Activated naive CD8-positive, alpha-beta T cell treated with anti-CD3 and anti-CD28 coated beads for 36 hours (primary cell): ENCODE measurements around the gene DNAJC12. TPM values are rescaled to one million over a fixed set of nuclear protein-coding genes. Genes with fewer than 3 reads are reported as not detected.
A peak's percentile ranks its signal among the peaks of the same experiment; 100 is the strongest.
"Not testable (repeated sequence)": the region's sequence is repeated elsewhere in the genome, so short reads cannot be mapped to it uniquely, and the experiment has no call there.

Source experiments
- DNase-seq: peaks from one replicate; pipeline ENCODE4 v3.0.0; 2021
- H3K27ac Mint-ChIP-seq: one replicate; pipeline ENCODE4 v1.8.0; 2022; ENCODE audit warnings: mild to moderate bottlenecking, moderate library complexity, mixed read lengths
- H3K27me3 Mint-ChIP-seq: one replicate; pipeline ENCODE4 v1.8.0; 2022; ENCODE audit warnings: mild to moderate bottlenecking, mixed read lengths
- H3K36me3 Mint-ChIP-seq: one replicate; pipeline ENCODE4 v1.8.0; 2021; ENCODE audit warnings: mild to moderate bottlenecking, mixed read lengths
- H3K4me1 Mint-ChIP-seq: one replicate; pipeline ENCODE4 v1.8.0; 2021; ENCODE audit warnings: mixed read lengths
- H3K4me3 Mint-ChIP-seq: one replicate; pipeline ENCODE4 v1.8.0; 2022; ENCODE audit warnings: mild to moderate bottlenecking, moderate library complexity, mixed read lengths
- H3K9me3 Mint-ChIP-seq: one replicate; pipeline ENCODE4 v1.8.0; 2022; ENCODE audit warnings: mixed read lengths
- total RNA-seq, 2 experiments: library from RNA; stranded (reverse); gene quantifications; one replicate each; pipeline ENCODE4 v1.2.3, GENCODE V29; 2021

DNAJC12 gene
- 10 to 100 TPM; 46.7 to 47.1 TPM for total RNA-seq

- H3K36me3 Mint-ChIP-seq, result no peaks in the 10 kb centered on the region
- peaks cover 8% of the 10 kb centered on the region for H3K4me1 Mint-ChIP-seq
- peak within 1 kb of the TSS; percentile 34 for H3K27ac Mint-ChIP-seq
- peak within 1 kb of the TSS; percentile 79 for H3K4me3 Mint-ChIP-seq
- no peaks in the 10 kb centered on the region for H3K27me3 Mint-ChIP-seq
- peaks cover 10% of the 10 kb centered on the region for H3K9me3 Mint-ChIP-seq
- DNase-seq, result no peak
Observed at GRCh38 chr10:67837541-67838314, at the start of gene DNAJC12. Gene DNAJC12 (minus strand): TSS chr10:67838188. CDS start chr10:67838011, 177 bp downstream.

DNA sequence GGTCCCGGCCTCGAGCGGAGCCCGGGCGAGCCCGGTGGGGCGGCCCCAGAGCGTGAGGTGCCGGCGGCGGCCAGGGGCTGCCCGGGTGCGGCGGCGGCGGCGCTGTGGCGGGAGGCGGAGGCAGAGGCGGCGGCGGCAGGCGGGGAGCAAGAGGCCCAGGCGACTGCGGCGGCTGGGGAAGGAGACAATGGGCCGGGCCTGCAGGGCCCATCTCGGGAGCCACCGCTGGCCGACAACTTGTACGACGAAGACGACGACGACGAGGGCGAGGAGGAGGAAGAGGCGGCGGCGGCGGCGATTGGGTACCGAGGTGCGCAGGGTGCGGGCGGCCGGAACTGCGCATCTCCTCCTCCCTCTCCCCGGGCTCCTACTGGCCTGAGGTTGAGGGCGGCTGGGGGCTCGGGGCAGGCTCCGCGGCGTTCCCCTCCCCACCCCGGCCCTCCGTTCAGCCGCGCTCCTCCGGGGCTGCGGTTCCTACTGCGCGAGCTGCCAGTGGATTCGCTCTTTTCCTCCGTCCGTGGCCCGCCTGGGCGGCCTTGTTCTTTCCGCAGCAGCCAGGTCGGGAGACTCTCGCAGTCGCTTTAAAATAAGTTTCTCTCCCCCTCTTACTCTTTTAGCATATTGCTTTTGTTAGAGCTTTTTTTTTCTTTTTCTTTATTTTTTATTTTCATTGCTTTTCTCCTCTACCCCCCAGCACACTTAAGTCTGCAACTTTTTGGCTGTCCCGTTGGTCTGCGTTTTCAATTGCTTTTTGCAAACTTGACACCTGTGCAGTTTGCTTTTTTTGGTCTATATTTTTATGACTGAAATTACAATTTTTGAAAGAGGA lies 47.1 kb upstream of the DNAJC12 start:
- peaks cover 30% of the 10 kb centered on the region for H3K4me1 Mint-ChIP-seq
- DNase-seq, result peak; percentile 84
- H3K27ac Mint-ChIP-seq, result peak overlapping the region; percentile 84
- peak overlapping the region; percentile 95 for H3K4me3 Mint-ChIP-seq
- H3K27me3 Mint-ChIP-seq, result no peaks in the 10 kb centered on the region
- peaks cover 36% of the 10 kb centered on the region for H3K36me3 Mint-ChIP-seq
- H3K9me3 Mint-ChIP-seq, result no peaks in the 10 kb centered on the region

DNA sequence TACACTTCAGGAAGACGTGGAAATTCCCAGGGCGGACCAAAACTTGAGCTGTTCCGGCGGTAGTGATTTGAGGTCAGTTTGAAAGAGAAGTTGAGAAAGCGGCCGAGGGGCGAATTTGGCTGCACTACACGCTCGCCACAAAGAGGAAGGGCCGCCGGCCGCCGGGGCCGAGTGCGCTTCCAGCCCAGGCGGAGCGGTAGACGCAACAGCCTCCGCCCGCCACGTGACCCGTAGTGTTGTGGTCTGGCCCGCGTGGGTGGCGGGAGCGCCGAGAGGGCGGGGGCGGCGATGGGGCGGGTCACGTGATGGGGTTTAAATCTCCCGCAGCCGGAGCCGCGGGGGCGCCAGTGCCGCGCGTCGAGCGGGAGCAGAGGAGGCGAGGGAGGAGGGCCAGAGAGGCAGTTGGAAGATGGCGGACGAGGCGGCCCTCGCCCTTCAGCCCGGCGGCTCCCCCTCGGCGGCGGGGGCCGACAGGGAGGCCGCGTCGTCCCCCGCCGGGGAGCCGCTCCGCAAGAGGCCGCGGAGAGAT lies 46.4 kb upstream of the DNAJC12 start, which contains the start of gene SIRT1:
TSS of gene SIRT1 (plus strand) at position 344 of the 529 bp plus-strand sequence. CDS start at position 410, 66 bp downstream.
- peak within 1 kb of the TSS; percentile 84 for H3K27ac Mint-ChIP-seq
- H3K4me1 Mint-ChIP-seq, result peaks cover 26% of the 10 kb centered on the region
- peaks cover 31% of the 10 kb centered on the region for H3K36me3 Mint-ChIP-seq
- peak within 1 kb of the TSS; percentile 95 for H3K4me3 Mint-ChIP-seq
- H3K27me3 Mint-ChIP-seq, result no peaks in the 10 kb centered on the region
- H3K9me3 Mint-ChIP-seq, result no peaks in the 10 kb centered on the region
- DNase-seq, result peak; percentile 90

DNA sequence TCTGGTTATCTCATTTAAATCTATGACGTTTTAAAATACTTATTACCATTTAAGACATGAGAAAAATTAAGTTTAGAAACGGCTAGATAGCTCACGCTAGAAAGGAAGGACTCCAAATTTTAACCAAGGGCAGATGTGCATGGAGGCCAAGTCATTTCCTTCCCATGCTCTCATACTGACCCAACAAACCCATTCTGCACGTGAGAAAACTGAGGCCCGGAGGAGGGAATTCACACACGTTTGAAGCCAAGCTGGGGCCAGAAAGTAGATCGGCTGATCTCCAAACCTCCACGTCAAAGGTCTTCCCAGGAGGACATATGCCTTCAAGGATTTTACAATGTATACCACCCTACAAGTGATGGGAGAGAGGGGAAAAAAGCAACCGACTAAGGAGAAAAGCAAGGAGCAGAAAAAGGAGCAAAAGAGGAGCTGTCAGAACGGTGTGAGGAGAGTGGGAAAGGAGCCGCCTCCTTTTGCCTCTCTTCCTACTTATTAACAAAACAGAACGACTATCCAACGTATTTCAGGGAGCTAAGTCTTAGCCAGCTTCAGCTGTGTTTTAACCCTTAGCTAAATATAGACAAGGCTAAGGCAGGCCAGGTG lies 45.8 kb upstream of the DNAJC12 start:
- no peak for DNase-seq
- Mint-ChIP-seq H3K27me3 (no peaks in the 10 kb centered on the region), H3K4me3 (peak overlapping the region; percentile 80), H3K36me3 (peaks cover 25% of the 10 kb centered on the region), H3K9me3 (no peaks in the 10 kb centered on the region), H3K27ac (peak overlapping the region; percentile 82), H3K4me1 (peaks cover 22% of the 10 kb centered on the region)

DNA sequence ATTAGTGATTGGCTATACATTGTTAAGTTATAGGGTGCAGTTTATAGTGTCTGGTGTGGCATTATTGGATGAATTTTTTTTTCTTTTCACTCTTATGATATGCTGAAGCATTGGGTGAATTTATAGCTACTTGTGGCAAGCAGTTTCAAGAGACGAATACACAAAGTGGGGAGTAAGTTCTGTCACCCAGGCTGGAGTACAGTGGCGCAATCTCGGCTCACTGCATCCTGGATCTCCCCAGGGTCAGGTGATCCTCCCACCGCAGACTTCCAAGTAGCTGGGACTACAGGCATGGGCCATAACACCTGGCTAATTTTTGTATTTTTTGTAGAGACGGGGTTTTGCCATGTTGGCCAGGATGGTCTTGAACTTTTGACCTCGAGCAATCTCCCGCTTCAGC lies 40.1 kb upstream of the DNAJC12 start:
- DNase-seq, result no peak
- Mint-ChIP-seq H3K36me3 (no peaks in the 10 kb centered on the region), H3K27me3 (no peaks in the 10 kb centered on the region), H3K27ac (no peak overlapping the region), H3K4me1 (no peaks in the 10 kb centered on the region), H3K4me3 (no peak overlapping the region), H3K9me3 (no peaks in the 10 kb centered on the region)

DNA sequence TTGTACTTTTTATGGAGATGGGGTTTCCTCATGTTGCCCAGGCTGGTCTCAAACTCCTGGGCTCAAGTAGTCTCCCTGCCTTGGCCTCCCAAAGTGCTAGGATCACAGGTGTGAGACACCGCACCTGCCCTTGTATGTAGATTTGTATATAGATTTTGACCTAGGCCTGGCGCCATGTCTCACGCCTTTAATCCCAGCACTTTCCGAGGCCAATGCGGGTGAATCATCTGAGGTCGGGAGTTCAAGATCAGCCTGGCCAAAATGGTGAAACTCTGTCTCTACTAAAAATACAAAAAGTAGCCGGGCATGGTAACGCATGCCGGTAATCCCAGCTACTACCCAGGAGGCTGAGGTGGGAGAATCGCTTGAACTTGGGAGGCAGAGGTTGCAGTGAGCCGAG lies 39.4 kb upstream of the DNAJC12 start:
- H3K4me3 Mint-ChIP-seq, H3K9me3 Mint-ChIP-seq, H3K27ac Mint-ChIP-seq, H3K4me1 Mint-ChIP-seq, H3K27me3 Mint-ChIP-seq, H3K36me3 Mint-ChIP-seq, DNase-seq: not testable (repeated sequence)

DNA sequence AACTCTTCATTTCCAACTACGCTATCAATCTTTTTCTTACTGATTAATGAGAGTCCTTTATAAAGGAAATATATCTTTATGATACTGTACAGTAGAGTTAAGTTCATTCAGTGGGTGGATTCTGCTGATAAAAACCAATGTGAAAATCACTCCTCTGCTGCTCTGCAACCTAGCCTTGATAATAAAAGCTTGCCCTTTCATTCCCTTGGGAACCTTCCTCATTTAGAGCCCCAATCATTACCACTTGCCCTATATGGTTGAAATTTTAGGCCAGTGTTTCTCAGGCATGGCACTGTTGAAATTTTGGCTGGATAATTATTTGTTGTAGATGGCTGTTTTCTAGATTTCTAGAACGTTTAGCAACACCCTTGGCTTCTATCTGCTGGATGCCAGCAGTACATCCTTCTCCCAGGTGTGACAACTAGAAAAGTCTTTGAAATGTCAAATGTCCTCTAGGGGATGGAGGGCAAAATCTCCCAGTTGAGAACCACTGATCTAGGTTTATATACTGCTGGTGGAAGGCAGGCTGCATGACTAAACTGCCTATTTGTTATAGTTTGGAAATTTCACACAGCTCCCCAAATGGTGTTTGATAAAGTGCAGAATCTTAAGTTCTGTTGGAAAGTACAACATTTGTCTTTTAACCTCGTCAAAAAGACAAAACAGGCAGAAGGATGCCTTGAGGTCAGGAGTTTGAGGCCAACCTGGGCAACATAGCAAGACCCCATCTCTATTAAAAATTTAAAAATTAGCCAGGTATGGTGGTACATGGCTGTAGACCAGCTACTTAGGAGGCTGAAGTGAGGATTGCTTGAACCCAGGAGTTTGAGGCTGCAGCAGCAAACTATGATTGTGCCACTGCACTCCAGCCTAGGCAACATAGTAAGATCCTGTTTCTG lies 37.6 kb upstream of the DNAJC12 start:
- no peak overlapping the region for H3K4me3 Mint-ChIP-seq
- no peak overlapping the region for H3K27ac Mint-ChIP-seq
- DNase-seq, result no peak
- no peaks in the 10 kb centered on the region for H3K9me3 Mint-ChIP-seq
- no peaks in the 10 kb centered on the region for H3K27me3 Mint-ChIP-seq
- H3K4me1 Mint-ChIP-seq, result no peaks in the 10 kb centered on the region
- no peaks in the 10 kb centered on the region for H3K36me3 Mint-ChIP-seq

- Mint-ChIP-seq H3K4me1 (no peaks in the 10 kb centered on the region), H3K27ac (no peak overlapping the region), H3K4me3 (no peak overlapping the region), H3K27me3 (no peaks in the 10 kb centered on the region), H3K9me3 (no peaks in the 10 kb centered on the region), H3K36me3 (no peaks in the 10 kb centered on the region)
- DNase-seq, result no peak
Observed at GRCh38 chr10:67869996-67870395, 32.0 kb upstream of the DNAJC12 start.

- no peaks in the 10 kb centered on the region for H3K4me1 Mint-ChIP-seq
- H3K9me3 Mint-ChIP-seq, result no peaks in the 10 kb centered on the region
- DNase-seq, result no peak
- H3K27me3 Mint-ChIP-seq, result no peaks in the 10 kb centered on the region
- peaks cover 1% of the 10 kb centered on the region for H3K36me3 Mint-ChIP-seq
- no peak overlapping the region for H3K4me3 Mint-ChIP-seq
- no peak overlapping the region for H3K27ac Mint-ChIP-seq
Observed at GRCh38 chr10:67868132-67868531, 30.1 kb upstream of the DNAJC12 start.

DNA sequence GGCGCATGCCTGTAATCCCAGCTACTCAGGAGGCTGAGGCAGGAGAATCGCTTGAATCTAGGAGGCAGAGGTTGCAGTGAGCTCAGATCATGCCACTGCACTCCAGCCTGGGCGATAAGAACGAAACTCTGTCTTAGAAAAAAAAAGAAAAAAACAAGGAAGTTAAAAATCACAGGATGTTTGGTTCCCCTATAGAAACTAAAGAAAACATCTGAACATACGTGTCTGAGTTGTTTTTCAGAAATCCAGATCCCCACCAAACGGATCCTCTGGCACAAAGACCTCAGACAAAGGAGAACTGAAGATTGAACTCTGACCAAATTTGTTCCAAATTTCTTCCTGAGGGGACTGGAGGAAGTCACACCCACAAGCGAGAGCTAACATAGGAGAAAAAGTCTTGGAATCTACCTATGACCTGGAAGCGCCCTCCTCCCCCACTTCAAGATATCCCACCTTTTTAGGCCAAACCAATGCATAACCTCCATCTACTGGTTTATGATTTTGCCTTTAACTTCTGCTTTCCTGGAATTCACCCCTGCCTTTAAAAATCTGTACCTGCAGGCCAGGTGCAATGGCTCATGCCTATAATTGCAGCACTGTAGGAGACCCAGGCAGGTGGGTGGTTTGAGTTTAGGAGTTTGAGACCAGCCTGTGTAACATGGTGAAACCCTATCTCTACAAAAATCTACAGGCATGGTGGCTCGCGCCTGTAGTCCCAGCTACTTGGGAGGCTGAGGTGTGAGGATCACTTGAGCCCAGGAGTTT lies 26.8 kb upstream of the DNAJC12 start:
- Mint-ChIP-seq H3K9me3 (no peaks in the 10 kb centered on the region), H3K4me1 (no peaks in the 10 kb centered on the region), H3K36me3 (peaks cover 1% of the 10 kb centered on the region), H3K27me3 (no peaks in the 10 kb centered on the region), H3K4me3 (no peak overlapping the region), H3K27ac (no peak overlapping the region)
- no peak for DNase-seq

DNA sequence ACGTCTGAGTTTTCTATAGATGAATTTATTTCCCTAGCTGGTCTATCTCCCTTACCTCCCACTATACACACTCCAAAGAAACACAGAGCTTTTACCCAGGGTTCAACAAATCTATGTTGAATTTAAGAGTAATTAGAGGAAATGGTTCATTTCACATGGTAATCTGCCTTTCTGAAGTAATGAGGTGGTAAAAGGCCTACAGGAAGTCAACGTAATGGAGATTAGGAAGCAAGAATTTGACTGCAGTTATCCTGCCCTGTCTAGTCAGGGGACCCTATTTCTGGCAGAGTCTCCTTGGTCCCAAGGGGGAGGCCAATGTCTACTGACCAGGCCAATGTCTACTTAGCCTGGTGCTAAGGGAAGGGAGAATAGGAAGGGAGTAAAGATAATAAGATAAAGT lies 25.1 kb upstream of the DNAJC12 start:
- no peaks in the 10 kb centered on the region for H3K27me3 Mint-ChIP-seq
- H3K36me3 Mint-ChIP-seq, result peaks cover 1% of the 10 kb centered on the region
- H3K9me3 Mint-ChIP-seq, result no peaks in the 10 kb centered on the region
- no peak for DNase-seq
- H3K4me1 Mint-ChIP-seq, result no peaks in the 10 kb centered on the region
- no peak overlapping the region for H3K27ac Mint-ChIP-seq
- H3K4me3 Mint-ChIP-seq, result no peak overlapping the region

GRCh38 chr10:67861750-67862432 lies 23.9 kb upstream of the DNAJC12 start:
- Mint-ChIP-seq H3K9me3 (no peaks in the 10 kb centered on the region), H3K36me3 (peaks cover 1% of the 10 kb centered on the region), H3K27me3 (no peaks in the 10 kb centered on the region), H3K27ac (no peak overlapping the region), H3K4me1 (no peaks in the 10 kb centered on the region), H3K4me3 (no peak overlapping the region)
- DNase-seq, result no peak

DNA sequence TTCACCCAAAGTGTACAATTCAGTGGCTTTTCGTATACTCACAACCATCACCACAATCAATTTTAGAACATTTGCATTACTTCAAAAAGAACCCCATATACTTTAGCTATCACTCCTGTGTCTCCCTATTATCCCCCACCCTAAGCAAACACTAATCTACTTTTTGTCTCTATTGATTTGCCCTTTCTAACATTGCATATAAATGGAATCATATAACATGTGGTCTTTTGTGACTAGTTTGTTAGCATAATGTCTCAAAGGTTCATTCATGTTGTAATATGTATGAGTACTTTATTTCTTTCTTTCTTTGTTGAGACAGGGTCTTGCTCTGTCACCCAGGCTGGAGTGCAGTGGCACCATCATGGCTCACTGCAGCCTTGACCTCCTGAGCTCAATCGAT lies 21.0 kb upstream of the DNAJC12 start:
- H3K4me1 Mint-ChIP-seq, result peaks cover 6% of the 10 kb centered on the region
- no peak overlapping the region for H3K4me3 Mint-ChIP-seq
- no peak overlapping the region for H3K27ac Mint-ChIP-seq
- DNase-seq, result no peak
- no peaks in the 10 kb centered on the region for H3K9me3 Mint-ChIP-seq
- no peaks in the 10 kb centered on the region for H3K27me3 Mint-ChIP-seq
- peaks cover 1% of the 10 kb centered on the region for H3K36me3 Mint-ChIP-seq
